A204.1 (cell line): ENCODE results near the gene RAI1.

Source experiments
- FAIRE-seq: peaks from 2 replicates; lab custom pipeline; 2012; peaks lifted over from hg19 to GRCh38; lab: Jason Lieb, UNC

Gene RAI1

GRCh38 chr17:17816240-17816814 lies 135.1 kb downstream of the RAI1 start:
- FAIRE-seq: no peak

GRCh38 chr17:17816831-17817551 lies 135.7 kb downstream of the RAI1 start:
- no peak for FAIRE-seq

- FAIRE-seq: no peak
Measured at GRCh38 chr17:17817552-17817947, 136.3 kb downstream of the RAI1 start.

GRCh38 chr17:17818088-17818526 lies 136.8 kb downstream of the RAI1 start:
- FAIRE-seq: no peak

- no peak for FAIRE-seq
Measured at GRCh38 chr17:17819111-17819510, 137.9 kb downstream of the RAI1 start.

DNA sequence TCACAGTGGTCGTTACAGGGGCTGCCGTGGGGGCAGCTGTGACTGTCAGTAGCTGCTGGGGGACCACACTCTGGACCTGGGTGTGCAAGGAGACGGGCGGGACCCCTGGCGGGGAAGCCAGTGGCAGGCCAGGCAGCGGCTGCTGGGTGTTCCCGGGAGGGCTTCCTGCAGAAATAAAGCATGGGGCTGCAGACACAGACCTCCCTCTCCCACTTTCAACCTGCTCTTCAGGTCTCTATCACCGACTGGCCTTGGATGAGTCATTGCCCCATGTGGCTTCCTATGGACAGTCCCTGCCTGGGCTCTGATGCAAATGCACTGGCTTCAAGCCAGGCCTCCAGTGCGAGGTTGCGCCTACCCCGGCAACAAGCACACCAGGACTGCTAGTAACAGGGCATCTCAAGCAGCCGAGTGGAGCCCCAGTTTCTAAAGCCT lies 138.3 kb downstream of the RAI1 start:
- FAIRE-seq: no peak

DNA sequence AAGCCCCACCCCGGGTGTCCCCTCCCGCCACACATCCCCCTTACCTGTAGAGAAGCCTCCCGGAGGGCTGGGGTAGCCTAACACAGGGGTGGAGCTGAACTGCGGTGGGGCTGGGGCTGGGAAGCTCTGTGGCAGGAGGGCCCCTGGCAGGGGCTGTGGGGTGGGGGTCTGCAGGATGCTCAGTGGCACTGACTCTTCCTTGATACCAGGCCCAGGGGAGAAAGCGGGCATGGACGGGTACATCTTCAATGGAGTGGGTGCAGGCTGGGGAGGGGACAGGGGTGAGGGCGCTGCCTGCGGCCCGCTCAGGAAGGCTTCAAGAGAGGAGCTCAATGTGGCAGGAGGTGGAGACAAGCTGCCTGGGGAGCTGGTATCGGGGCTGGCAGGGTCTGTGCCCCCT lies 138.8 kb downstream of the RAI1 start:
- no peak for FAIRE-seq

DNA sequence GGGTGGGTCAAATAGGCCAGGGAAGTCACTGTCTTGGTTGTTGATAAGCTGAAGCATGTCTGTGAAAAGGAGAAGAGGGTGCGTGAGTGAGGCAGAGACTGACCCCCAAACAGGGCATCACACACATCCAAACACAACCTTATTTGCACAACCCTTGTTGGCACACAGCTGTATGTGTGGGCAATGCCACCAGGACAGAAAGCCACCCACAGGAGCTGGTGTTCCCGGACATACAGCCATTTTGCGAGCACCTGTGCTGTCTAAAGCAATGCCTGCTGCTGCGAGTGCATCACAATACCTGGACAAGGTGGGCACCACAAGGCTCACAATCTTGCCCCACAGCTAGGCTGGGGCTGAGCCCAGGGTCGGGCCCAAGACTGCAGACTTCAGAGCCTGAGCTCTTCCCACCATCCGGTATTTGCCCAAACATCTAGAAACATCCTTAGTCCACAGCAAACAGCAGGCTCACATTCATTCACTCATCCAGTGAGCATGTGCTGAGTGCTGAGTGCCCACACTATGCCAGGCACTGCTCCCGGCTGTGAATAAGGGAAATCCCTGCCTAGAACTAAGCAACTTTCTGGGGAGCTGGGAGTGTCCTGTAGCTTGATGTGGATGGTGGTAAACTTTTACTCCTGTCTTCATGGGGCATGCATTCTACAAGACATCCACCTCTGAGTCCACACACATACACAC lies 139.4 kb downstream of the RAI1 start:
- FAIRE-seq: no peak

GRCh38 chr17:17822189-17822588 lies 140.9 kb downstream of the RAI1 start:
- FAIRE-seq: no peak

DNA sequence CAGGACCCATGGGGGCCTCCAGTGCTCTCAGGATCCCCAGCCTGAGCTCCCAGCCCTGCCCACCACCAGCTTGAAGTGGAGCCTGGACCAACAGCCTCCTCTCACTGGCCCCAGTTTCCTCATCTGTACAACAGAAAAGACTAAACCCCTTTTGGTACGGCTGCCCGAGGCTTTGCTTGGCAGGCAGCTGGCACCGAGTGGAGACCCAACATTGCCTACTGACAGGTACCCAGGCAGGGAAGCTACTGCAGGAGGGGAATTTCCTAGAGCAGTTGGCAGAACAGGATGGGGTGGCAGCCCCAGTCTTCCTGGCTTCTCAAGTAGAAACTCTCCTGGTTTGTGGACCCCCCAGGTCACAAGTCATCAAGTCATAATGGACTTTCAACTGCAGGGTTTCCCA lies 141.4 kb downstream of the RAI1 start:
- no peak for FAIRE-seq

DNA sequence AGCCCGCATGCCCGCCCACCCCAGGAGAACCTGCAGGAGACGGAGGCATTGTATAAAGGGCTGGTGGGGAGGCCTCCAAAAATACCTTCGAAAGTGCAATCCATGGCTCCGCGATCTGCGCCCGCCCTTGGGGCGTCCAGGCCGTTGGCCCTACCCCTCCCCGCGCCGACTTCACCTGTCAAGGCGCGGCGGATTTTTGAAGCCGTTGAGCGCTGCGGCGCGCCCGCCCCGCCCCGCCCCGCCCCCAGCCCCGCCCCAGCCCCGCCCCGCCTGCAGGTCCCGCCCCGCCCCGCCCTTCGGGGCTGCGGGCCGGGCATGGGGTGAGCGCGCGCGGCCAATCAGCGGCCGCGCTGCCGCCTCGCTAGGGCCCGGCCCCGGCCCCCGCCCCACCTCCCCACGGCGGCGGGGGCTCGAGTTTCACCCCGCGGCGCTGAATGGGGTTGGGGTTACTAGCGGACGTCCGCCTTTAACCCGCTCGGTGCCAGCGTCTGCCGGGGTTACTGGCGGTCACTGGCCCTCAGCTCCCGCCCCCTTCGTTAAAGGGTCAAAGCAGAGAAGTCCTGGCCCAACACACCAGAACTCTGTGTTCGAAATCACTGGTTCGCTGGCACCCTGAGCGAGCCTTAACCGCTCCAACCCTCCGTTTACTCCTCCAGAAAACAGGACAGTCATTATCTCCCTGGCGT lies 142.3 kb downstream of the RAI1 start:
- no peak for FAIRE-seq

DNA sequence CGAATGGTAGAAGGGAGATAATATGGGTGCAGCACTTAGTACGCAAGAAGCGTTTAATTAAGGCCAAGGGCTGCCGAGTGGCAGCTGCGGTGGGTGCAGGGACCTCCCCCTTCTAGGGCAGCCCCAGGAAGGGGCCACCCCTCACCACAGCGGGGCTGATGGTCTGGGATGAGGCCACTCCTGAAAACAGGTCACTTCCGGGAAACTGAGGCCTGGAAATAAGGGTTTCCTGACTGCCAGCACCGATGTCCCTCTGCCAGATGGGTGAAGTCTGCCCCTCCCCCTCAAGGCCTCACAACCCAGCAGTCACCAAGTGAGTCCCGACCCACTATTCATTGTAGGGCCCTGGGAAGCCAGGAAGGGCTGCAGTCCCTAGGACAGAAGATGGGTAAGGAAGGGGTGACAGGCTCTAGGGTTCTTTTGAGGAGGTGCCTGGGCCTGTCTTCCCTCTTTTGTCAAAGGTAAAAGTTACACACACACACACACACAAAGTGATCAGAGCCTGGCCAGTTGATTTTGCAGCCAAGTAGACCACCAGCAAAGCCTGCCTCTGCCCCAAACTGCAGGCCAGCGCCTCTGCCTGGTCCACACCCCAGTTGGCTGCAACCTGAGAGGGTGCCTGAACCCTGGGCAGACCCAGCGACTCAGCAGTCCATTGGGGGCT lies 143.0 kb downstream of the RAI1 start:
- no peak for FAIRE-seq

DNA sequence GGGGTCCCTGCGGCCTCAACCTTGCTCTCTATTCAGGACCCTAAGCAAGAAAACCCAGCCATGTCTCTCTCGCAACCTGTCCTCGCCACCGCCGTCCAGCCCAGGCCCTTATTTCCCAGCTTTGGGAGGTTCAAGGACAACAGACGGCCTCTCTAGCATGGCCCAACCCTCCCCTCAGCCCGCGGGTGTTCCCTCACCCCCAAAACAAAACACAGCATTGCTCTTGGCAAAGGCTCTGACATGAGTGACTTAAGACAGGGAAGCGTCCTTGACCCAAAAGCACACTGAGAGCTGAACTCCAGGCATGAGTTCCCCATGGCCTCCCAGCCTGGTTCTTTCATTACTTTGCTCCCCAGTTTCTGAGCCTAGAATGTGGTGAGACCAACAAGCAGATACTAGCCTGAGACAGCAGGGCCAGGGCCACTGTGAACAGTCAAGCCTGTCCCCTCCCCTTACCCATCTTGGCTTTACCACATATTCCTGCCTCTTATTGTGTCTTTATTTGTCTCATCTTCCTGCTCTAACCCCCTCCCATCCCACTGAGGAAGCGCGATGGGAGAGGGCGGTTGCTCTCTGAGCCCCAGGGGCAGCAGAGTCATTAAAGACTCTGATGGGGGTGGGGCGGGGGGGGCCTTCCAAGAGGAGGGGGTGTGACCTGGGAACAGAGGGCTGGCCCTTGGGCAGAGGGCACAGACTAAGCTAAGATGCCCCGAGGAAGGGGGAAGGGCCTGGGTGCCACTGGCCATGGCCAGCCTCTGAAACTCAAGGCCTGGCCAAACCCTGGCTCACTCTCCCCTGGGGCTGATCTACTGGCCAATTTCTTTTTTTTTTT lies 143.7 kb downstream of the RAI1 start:
- no peak for FAIRE-seq

DNA sequence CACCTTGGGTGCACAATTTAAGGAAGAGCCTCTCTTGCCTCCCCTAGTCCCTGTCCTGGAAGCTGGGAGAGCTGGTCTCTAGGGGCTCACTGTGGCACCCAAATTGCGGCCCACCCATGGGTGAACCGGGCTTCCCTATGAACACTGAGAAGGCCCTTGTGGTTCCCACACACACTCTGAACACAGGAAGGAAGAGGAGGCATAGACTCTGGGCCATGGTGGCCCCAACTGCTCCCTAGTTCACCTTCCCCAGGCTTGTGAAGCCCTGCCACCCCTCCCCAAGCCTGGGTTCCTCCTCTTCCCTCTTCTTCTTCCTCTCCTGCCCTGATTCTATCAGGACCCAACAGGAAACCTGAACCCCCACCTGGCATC lies 145.1 kb downstream of the RAI1 start:
- no peak for FAIRE-seq

DNA sequence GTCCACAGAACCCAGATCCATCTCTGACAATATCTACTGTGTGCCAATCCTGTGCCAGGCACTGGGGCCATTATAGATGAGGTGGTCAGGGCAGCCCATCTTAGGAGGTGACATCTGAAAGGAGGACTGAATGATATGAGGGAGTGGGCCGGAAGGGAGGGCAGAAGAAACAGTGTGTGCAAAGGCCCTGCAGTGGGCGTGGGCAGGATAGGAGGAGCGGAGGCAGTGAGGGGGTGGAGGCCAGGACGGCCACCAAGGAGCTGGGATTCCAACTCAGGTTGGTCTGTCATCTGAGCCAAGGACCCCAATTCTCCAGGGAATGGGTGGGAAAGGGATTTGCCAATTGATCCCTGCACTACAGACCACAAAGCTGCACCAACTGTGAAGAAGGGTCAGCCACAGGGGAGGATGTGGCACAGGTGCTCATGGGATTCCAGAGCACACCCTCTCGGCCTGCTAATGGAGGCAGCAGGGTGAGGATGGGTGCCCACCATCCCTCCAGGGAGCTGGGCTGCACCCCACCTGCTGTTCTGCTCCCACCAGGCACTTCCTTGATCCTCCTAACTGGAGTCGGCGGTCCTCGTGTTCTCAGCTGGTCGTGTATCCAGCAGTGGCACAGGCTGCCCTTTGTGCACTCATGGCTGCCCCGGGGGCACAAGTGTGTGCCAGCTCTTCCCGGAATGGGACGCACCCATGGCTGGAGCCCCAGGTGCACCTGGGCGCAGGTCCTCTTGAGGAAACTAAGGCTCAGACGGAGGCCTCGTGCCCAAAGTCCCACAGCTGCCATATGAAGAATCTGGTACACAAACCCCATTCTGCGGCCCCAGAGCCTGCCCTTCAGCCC lies 145.9 kb downstream of the RAI1 start:
- FAIRE-seq: no peak

- FAIRE-seq: no peak
Measured at GRCh38 chr17:17827826-17828621, 146.8 kb downstream of the RAI1 start.

DNA sequence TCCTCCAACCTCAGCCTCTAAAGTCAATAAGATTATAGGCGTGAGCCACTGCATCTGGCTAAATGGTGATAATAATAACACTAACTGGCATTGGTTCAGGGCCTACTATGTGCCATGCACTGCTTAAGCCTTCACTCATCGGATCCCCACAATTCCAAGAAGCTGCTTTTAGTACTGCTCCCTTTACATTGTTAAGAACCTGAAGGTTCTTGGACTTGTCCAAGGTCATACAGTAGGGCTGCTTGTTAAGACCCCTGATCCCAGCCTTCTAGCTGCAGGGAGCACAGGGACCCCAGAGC lies 149.0 kb downstream of the RAI1 start:
- FAIRE-seq: no peak

DNA sequence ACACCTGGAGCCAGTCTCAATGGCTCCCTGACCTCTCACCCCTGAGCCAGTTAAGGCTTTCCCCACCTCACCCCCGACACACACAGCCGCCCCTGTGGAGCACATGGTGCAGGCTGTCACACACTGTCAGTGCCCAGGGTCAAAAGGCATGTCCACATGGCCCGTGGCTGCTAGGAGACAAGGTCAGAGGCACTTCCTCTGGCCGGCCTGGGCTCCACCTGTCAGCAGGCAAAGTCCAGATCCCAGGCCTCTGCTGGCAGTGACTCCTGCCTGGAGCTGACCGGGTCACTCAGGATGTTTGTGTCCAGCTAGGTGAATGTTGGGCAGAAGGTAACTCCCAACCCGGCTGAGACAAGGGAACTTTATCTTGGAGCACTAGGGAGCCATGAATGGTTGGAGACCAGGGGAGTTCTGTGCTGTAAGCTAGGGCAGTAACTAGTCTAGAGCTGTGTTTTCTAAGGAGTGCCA lies 149.5 kb downstream of the RAI1 start:
- FAIRE-seq: no peak

DNA sequence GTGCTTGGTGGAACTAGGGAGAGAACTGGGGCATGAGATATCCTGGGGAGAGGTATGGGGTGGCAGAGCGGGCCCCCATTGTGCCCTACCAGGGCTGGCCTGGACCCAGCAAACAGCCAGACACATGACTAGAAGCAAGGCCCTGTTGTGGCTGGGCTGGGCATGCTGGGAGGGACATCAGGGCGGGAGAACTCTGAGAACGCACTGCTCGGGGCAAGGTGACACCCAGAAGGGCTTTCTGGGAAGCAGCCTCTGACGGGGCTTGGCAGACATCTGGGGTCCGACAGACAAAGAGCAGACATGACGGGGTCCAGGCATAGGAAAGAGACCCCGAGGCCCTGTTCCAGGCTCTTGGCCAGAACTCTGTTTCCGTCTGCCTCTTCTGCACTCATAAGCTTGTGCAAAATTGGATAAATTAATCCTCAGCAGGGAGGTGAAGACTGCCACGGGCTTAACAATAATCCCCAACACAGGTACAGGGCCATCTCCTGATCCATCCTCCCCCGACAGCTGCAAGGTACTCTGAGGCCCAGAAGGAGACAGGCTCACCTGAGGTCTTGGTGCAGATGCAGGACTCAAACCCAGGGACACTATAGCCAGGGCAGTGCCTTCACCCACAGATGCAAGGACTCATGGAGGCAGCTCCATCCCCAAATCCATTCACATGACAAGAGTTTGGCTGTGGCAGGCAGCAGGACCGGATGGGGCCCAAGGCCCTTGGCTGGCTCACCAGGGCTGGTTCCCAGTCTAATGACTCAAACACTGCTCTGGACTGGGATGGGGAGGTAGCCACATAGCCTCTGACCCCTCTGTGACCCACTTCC lies 150.2 kb downstream of the RAI1 start:
- no peak for FAIRE-seq
